Thyroid gland (tissue), 4 donors: ENCODE data around the gene MTHFD1.

Experiments used
- CTCF ChIP-seq, 6 experiments: fragments of 200-600 bp in 3 of 6; fragments of 450-650 bp in 3 of 6; sonication (generic) in 3 of 6; IDR thresholded peaks; one replicate each; pipeline ENCODE4 v1.5.1; 2016 to 2019; ENCODE audit warnings: antibody characterized with exemption in 6 of 6, mild to moderate bottlenecking in 2 of 6, inconsistent platforms in 1 of 6, moderate library complexity in 1 of 6
- POLR2A ChIP-seq, 2 donors: fragments of 450-650 bp; IDR thresholded peaks; one replicate each; pipeline ENCODE4 v1.6.1; 2017; ENCODE audit warnings: antibody characterized with exemption in 2 of 2, mild to moderate bottlenecking in 2 of 2, moderate library complexity in 1 of 2

- TF ChIP-seq POLR2A (IDR thresholded peaks at IDR 0.05): no peak
- TF ChIP-seq CTCF (IDR thresholded peaks at IDR 0.05): no peak
Observed at GRCh38 chr14:64444984-64445845, 57.1 kb downstream of the MTHFD1 start.
